Lower lobe of right lung (tissue), 2 donors: ENCODE results near the gene DIPK1B. TPM values are rescaled to one million over a fixed set of nuclear protein-coding genes. Genes with fewer than 3 reads are reported as not detected.

ENCODE experiments used
- ATAC-seq, 2 donors: fragments of 200-7000 bp; cut with Tn5 transposase; one replicate each; pipeline ENCODE4 v1.9.1; 2020 to 2022; ENCODE audit warnings: mild to moderate bottlenecking in 2 of 2, moderate library complexity in 2 of 2
- DNase-seq: peaks from one replicate; pipeline ENCODE4 v3.0.0-alpha.2; 2020
- H3K27ac ChIP-seq: fragments of 200-600 bp; one replicate; pipeline ENCODE4 v1.8.0; 2022
- H3K27me3 ChIP-seq: fragments of 200-600 bp; one replicate; pipeline ENCODE4 v1.8.0; 2022; ENCODE audit warnings: low read depth
- H3K36me3 ChIP-seq: fragments of 200-600 bp; one replicate; pipeline ENCODE4 v1.8.0; 2022; ENCODE audit warnings: mild to moderate bottlenecking
- H3K4me1 ChIP-seq: fragments of 200-600 bp; one replicate; pipeline ENCODE4 v1.8.0; 2022
- H3K4me3 ChIP-seq: fragments of 200-600 bp; one replicate; pipeline ENCODE4 v1.8.0; 2022; ENCODE audit warnings: mild to moderate bottlenecking
- H3K9me3 ChIP-seq: fragments of 200-600 bp; one replicate; pipeline ENCODE4 v1.8.0; 2022
- intact Hi-C: fragments of 100-400 bp; cut with DNase I; formaldehyde crosslinking; loops from one replicate; pipeline ENCODE4 v1.11.0; 2022
- total RNA-seq: library from RNA; stranded (reverse); fragmentation: NEBNext Ultra II Directional; extraction: Animal tissue kit (Norgen Biotek cat#: 25700); gene quantifications from one replicate; pipeline ENCODE4 v1.2.1, GENCODE V29; 2021
- TF ChIP-seq, protein P1 (sequence below): fragments of 200-600 bp; IDR thresholded peaks from one replicate; pipeline ENCODE4 v1.8.0; 2022; ENCODE audit warnings: antibody characterized with exemption, mild to moderate bottlenecking
- donor health status: DM: no; HTN: yes; CAD: no; lungs with severe emphysema.

The DIPK1B gene
- total RNA-seq, 1 donor from 2014 or later = 15.1 TPM

DNA sequence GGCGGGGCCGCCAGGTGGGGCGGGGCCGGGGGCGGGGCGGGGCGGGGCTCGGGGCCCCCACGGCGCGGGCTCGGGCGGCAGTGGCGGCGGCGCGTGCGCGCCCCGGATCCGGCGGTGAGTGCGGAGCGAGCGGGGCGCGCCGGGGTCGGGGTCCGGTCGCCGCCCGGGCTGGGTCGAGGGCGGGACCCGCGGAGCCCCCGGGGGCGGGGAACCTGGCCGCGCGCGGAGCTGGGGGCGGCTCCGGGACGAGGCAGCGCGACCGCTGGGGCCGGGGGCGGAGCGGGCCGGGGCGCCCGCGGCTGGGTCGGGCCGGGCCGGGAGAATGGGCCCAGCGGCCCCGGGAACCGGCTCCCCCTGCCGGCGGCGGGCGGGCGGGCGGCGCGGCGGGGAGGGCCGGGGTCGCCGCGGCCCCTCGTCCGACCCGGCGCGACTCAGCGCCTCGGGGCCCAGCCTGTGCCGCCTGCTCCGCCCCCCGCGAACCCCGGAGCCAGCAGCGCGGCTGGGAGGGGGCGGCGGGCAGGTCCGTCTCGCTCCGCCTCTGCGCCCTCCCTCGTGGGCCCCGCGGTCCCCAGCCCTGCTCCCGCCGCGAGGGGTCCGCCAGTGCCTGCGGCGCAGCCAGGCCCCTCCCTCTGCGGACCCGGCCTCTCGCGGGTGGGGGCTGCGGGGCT, 46.5 kb upstream of the DIPK1B start:
- Histone ChIP-seq H3K9me3 (no peaks in the 10 kb centered on the region), H3K27me3 (peaks cover 56% of the 10 kb centered on the region), H3K36me3 (peaks cover 29% of the 10 kb centered on the region), H3K4me3 (peak overlapping the region; percentile 61), H3K27ac (peak overlapping the region; percentile 88), H3K4me1 (peaks cover 6% of the 10 kb centered on the region)
- intact Hi-C loops = no loop called here
- DNase-seq = no peak
- TF ChIP-seq, protein P1, sequence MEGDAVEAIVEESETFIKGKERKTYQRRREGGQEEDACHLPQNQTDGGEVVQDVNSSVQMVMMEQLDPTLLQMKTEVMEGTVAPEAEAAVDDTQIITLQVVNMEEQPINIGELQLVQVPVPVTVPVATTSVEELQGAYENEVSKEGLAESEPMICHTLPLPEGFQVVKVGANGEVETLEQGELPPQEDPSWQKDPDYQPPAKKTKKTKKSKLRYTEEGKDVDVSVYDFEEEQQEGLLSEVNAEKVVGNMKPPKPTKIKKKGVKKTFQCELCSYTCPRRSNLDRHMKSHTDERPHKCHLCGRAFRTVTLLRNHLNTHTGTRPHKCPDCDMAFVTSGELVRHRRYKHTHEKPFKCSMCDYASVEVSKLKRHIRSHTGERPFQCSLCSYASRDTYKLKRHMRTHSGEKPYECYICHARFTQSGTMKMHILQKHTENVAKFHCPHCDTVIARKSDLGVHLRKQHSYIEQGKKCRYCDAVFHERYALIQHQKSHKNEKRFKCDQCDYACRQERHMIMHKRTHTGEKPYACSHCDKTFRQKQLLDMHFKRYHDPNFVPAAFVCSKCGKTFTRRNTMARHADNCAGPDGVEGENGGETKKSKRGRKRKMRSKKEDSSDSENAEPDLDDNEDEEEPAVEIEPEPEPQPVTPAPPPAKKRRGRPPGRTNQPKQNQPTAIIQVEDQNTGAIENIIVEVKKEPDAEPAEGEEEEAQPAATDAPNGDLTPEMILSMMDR = no peak
- ATAC-seq = no peak

DNA sequence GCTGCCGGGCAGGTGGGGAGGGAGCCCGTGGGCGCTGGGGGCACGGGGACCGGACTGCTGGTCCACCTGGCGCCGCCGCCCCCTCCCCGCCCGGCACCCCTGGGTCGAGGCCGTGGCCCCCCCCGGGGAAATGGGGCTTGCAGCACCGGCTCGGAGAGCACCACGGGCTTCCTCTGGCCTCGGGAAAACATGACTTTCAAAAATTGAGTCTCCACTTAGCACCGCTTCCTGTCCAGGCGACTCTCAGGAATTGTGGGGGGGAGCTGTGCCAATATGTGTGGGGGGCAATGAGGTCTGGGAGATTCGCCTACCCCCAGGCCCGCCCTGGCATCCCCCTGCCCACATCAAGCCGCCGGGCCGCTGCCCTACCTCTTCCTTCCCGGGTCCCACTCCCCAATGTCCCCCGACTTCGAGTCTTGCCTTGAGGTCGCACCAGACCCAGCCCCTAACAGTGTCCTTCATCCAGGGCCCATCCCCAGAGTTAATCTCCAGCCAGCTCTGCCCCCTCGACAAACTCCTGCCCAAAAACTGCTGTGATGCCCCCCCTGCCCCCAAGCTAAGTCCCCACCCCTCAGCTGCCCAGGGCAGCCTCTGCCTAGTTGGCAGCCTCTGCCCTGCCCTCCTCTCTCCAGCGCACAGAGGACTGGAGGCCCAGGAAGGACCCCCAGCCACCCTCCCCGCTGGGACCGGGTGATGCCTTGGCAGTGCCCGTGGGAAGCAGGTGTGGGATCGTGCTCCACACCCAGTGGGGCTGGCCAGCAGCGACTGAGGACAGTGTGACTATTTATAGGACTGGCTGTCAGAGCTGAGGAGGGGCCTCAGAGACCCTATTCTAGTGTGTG, 45.8 kb upstream of the DIPK1B start:
- intact Hi-C loops = no loop called here
- peak overlapping the region; percentile 59 for H3K4me3 ChIP-seq
- peaks cover 6% of the 10 kb centered on the region for H3K4me1 ChIP-seq
- peaks cover 49% of the 10 kb centered on the region for H3K27me3 ChIP-seq
- no peaks in the 10 kb centered on the region for H3K9me3 ChIP-seq
- ATAC-seq = no peak
- no peak for DNase-seq
- TF ChIP-seq, protein P1 = no peak
- peaks cover 32% of the 10 kb centered on the region for H3K36me3 ChIP-seq
- peak overlapping the region; percentile 88 for H3K27ac ChIP-seq

DNA sequence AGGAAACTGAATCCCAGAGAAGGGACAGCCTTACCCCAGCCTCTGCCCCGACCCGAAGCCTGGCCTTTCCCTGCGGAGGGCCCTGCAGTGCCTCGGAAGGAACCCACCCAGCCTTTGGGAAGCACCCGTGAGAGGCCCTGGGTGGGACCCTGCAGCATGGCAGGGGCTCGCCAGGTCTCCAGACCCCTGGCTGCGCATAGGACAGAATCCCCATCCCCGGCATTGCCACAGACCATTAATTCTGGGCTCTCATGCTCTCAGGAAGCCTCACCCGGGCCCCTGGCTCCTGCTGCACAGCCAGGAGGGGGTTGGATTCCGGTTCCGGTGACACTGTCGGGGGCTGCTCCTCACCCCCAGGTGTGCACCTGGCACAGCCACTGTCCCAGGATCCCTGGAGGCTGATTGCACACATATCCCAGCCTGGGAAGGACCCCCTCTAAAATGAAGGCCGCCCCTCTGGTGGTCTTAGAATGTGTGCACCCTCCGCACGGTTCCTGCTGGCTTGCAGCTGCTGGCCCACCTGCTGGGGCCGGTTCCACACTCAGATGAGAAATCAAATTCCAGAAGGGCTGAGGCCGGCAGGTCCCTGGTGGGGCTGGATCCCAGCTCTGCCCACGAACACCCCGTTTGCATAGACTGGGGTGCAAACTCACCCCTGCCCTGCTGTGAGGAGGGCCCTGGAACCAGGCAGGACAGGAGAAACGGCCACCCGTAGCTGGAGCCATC, 45.0 kb upstream of the DIPK1B start:
- H3K27me3 ChIP-seq = peaks cover 42% of the 10 kb centered on the region
- H3K27ac ChIP-seq = peak overlapping the region; percentile 88
- intact Hi-C loops = no loop called here

DNA sequence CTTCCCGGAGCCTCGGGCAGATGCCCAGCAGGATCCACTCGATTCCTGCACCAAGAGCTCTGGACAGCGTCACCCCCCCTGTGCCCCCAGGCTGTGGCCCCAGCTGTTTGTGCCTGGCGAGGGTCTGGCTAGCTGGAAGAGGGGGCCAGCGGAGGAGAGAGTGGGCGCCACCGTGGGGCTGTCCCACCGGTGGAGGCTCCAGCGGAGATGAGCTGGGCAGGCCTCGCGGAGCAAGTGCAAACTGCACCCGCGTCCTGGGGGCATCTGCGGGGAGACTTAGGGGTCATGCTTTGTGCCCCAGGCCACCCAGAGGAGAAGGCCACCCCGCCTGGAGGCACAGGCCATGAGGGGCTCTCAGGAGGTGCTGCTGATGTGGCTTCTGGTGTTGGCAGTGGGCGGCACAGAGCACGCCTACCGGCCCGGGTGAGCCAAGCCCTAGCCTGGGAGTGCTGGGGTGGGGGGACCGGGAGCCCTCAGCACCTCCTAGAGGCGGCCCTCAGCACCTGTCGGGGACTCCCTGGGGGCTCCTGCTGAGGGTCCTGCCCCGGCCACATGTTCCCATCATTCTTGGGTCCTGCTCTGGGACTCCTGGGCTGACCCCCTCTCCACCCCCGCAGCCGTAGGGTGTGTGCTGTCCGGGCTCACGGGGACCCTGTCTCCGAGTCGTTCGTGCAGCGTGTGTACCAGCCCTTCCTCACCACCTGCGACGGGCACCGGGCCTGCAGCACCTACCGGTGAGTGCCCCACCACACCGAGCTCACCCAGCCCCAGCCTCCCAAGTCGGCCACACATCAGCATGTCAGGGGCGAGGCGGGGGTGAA, 44.2 kb upstream of the DIPK1B start:
- no peaks in the 10 kb centered on the region for H3K9me3 ChIP-seq
- ATAC-seq (no peak), DNase-seq (no peak)
- H3K4me1 ChIP-seq = peaks cover 12% of the 10 kb centered on the region
- intact Hi-C loops = no loop called here
- TF ChIP-seq, protein P1 = no peak
- H3K27me3 ChIP-seq = peaks cover 35% of the 10 kb centered on the region
- H3K4me3 ChIP-seq = peak overlapping the region; percentile 59
- H3K36me3 ChIP-seq = peaks cover 48% of the 10 kb centered on the region
- peak overlapping the region; percentile 88 for H3K27ac ChIP-seq

More for the DNA sequence above, 45.0 kb upstream of the DIPK1B start:
- DNase-seq = no peak
- H3K4me3 ChIP-seq = peak overlapping the region; percentile 59
- peaks cover 40% of the 10 kb centered on the region for H3K36me3 ChIP-seq
- peaks cover 12% of the 10 kb centered on the region for H3K4me1 ChIP-seq
- TF ChIP-seq, protein P1 = no peak
- no peak for ATAC-seq
- H3K9me3 ChIP-seq = no peaks in the 10 kb centered on the region
